Fibroblast of lung (primary cell): ENCODE measurements around the gene NEDD4L. TPM values are rescaled to one million over a fixed set of nuclear protein-coding genes. Genes with fewer than 3 reads are reported as not detected.

Source experiments
- DNase-seq, 2 donors: peaks; one replicate each; pipeline versions ENCODE4 v3.0.0 to v3.0.0-alpha.2; 2010; ENCODE audit warnings: low read depth in 2 of 2
- H2AFZ ChIP-seq: 2 replicates; pipeline ENCODE4 v1.5.1; 2012; ENCODE audit warnings: low read length, control low read depth, inconsistent platforms
- H3K27ac ChIP-seq: 2 replicates; pipeline ENCODE4 v1.5.1; 2011; ENCODE audit warnings: low read length, control low read depth; ENCODE audit not compliant: insufficient read depth
- H3K27me3 ChIP-seq: 2 replicates; pipeline ENCODE4 v1.5.1; 2011; ENCODE audit warnings: mild to moderate bottlenecking, low read length; ENCODE audit not compliant: control insufficient read depth, insufficient read depth
- H3K36me3 ChIP-seq: 2 replicates; pipeline ENCODE4 v1.5.1; 2011; ENCODE audit warnings: low read length; ENCODE audit not compliant: control insufficient read depth, insufficient read depth
- H3K4me1 ChIP-seq: 2 replicates; pipeline ENCODE4 v1.5.1; 2011; ENCODE audit warnings: low read length; ENCODE audit not compliant: control insufficient read depth, insufficient read depth; ENCODE audit errors: extremely low read depth
- H3K4me2 ChIP-seq: 2 replicates; pipeline ENCODE4 v1.5.1; 2011; ENCODE audit warnings: low read length, control low read depth; ENCODE audit not compliant: insufficient read depth; ENCODE audit errors: extremely low read depth
- H3K4me3 ChIP-seq, 4 experiments: fragments of 200-600 bp in 1 of 4; sonication (generic) in 1 of 4; replicated peaks in 1 of 4; 2 replicates each; pipeline ENCODE4 v1.5.1; 2011 to 2016; ENCODE audit warnings: low read length in 4 of 4, low read depth in 3 of 4, mild to moderate bottlenecking in 3 of 4, control low read depth in 2 of 4, inconsistent platforms in 1 of 4, mixed read lengths in 1 of 4; ENCODE audit not compliant: insufficient read depth in 1 of 4; ENCODE audit errors: control extremely low read depth in 1 of 4
- H3K79me2 ChIP-seq: 2 replicates; pipeline ENCODE4 v1.5.1; 2012; ENCODE audit warnings: mild to moderate bottlenecking, low read length, inconsistent platforms; ENCODE audit not compliant: control insufficient read depth, insufficient read depth
- H3K9ac ChIP-seq: 2 replicates; pipeline ENCODE4 v1.5.1; 2011; ENCODE audit warnings: mild to moderate bottlenecking, low read length, control low read depth; ENCODE audit not compliant: insufficient read depth
- H3K9me3 ChIP-seq: 2 replicates; pipeline ENCODE4 v1.5.1; 2012; ENCODE audit warnings: low read depth, low read length; ENCODE audit not compliant: control insufficient read depth, insufficient read depth
- H4K20me1 ChIP-seq: 2 replicates; pipeline ENCODE4 v1.5.1; 2011; ENCODE audit warnings: low read length; ENCODE audit not compliant: control insufficient read depth, insufficient read depth; ENCODE audit errors: extremely low read depth
- EZH2 ChIP-seq: IDR thresholded peaks from 2 replicates; pipeline ENCODE4 v1.5.1; 2012; ENCODE audit warnings: low read length, control low read depth, mild to moderate bottlenecking; ENCODE audit errors: missing control alignments
- polyA plus RNA-seq, 2 donors: library from polyadenylated mRNA; depleted of rRNA in 1 of 2; stranded (reverse) in 1 of 2; unstranded in 1 of 2; fragments of >200 nt; gene quantifications; 2 replicates each; pipeline ENCODE4 v1.2.1, GENCODE V29; 2011 to 2012; ENCODE audit warnings: missing spikeins in 1 of 2
- total RNA-seq: library from RNA; depleted of rRNA; stranded (reverse); fragments of >200 nt; gene quantifications from 2 replicates; pipeline ENCODE4 v1.2.1, GENCODE V29; 2014
- TF ChIP-seq, protein P1 (sequence below), 2 donors: IDR thresholded peaks in 1 of 2; conservative IDR thresholded peaks in 1 of 2; 1 replicate in 1 of 2; 2 replicates in 1 of 2; pipeline ENCODE4 v1.5.1; 2011 to 2012; ENCODE audit warnings: low read length in 2 of 2, control low read depth in 1 of 2, inconsistent platforms in 1 of 2, low read depth in 1 of 2, mild to moderate bottlenecking in 1 of 2

NEDD4L gene
- total and polyA plus RNA-seq, 2 donors (not counting 1 experiment from before 2014, with no cell fraction given): 5.5 to 18.7 TPM

GRCh38 chr18:58180172-58180571 lies 136.1 kb downstream of the NEDD4L start:
- no peaks in the 10 kb centered on the region for H3K27me3 ChIP-seq
- H4K20me1 ChIP-seq: no peaks in the 10 kb centered on the region
- no peaks in the 10 kb centered on the region for H3K79me2 ChIP-seq
- H3K27ac ChIP-seq: no peak overlapping the region
- H3K4me3 ChIP-seq: no peak overlapping the region
- H3K4me2 ChIP-seq: no peak overlapping the region
- no peak overlapping the region for H3K9ac ChIP-seq
- H3K4me1 ChIP-seq: peaks cover 7% of the 10 kb centered on the region
- no peak for DNase-seq
- no peak overlapping the region for H2AFZ ChIP-seq
- H3K9me3 ChIP-seq: no peaks in the 10 kb centered on the region
- no peaks in the 10 kb centered on the region for H3K36me3 ChIP-seq
- TF ChIP-seq EZH2: no peak
- TF ChIP-seq, protein P1, sequence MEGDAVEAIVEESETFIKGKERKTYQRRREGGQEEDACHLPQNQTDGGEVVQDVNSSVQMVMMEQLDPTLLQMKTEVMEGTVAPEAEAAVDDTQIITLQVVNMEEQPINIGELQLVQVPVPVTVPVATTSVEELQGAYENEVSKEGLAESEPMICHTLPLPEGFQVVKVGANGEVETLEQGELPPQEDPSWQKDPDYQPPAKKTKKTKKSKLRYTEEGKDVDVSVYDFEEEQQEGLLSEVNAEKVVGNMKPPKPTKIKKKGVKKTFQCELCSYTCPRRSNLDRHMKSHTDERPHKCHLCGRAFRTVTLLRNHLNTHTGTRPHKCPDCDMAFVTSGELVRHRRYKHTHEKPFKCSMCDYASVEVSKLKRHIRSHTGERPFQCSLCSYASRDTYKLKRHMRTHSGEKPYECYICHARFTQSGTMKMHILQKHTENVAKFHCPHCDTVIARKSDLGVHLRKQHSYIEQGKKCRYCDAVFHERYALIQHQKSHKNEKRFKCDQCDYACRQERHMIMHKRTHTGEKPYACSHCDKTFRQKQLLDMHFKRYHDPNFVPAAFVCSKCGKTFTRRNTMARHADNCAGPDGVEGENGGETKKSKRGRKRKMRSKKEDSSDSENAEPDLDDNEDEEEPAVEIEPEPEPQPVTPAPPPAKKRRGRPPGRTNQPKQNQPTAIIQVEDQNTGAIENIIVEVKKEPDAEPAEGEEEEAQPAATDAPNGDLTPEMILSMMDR (conservative IDR thresholded peaks at IDR 0.05 in 1 of 2, IDR thresholded peaks at IDR 0.05 in 1 of 2; ENCODE audit: low read depth in 1 of 2, low read length in 2 of 2): no peak

DNA sequence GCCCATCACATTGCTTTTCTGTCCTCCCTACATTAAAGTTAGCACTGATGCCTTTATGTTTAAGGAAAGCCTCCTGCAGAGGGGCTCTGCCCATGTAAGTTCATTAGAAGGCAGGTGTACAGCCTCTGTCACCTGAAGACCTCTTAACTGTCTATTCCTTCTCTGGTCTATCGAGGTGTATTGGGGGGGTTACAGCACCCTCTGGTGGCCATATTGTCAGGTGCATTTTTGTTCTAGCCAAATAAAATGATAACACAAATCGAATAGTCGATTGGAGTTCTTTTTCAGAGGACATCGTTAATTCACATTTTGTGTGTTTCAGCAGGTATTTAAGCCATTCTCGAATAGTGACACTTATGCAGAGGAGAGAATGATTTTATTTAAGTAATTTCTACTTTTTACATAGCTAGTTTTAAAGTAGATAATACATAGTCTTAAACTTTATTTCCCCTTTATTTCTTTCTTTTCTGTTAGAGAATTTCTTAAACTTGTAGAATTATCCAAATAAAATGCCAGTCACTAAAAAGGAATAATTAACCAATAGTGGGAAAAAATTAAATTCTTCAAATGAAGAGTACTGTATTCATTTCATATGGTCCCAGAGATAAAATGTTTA lies 136.8 kb downstream of the NEDD4L start:
- Histone ChIP-seq H3K79me2 (no peaks in the 10 kb centered on the region), H3K9me3 (no peaks in the 10 kb centered on the region), H3K4me2 (no peak overlapping the region), H2AFZ (no peak overlapping the region), H3K9ac (no peak overlapping the region), H3K36me3 (no peaks in the 10 kb centered on the region), H4K20me1 (no peaks in the 10 kb centered on the region), H3K4me3 (no peak overlapping the region), H3K4me1 (peaks cover 7% of the 10 kb centered on the region), H3K27ac (no peak overlapping the region), H3K27me3 (no peaks in the 10 kb centered on the region)
- peak in 1 of 2 donors; percentile 59 for DNase-seq
- TF ChIP-seq, protein P1 (conservative IDR thresholded peaks at IDR 0.05 in 1 of 2, IDR thresholded peaks at IDR 0.05 in 1 of 2; ENCODE audit: low read depth in 1 of 2, low read length in 2 of 2): peak; percentile 81 to 86
- no peak for TF ChIP-seq EZH2

- Histone ChIP-seq H2AFZ (no peak overlapping the region), H3K4me3 (no peak overlapping the region), H3K9ac (no peak overlapping the region), H3K9me3 (no peaks in the 10 kb centered on the region), H4K20me1 (no peaks in the 10 kb centered on the region), H3K27me3 (no peaks in the 10 kb centered on the region), H3K36me3 (no peaks in the 10 kb centered on the region), H3K4me1 (peaks cover 5% of the 10 kb centered on the region), H3K27ac (no peak overlapping the region), H3K4me2 (no peak overlapping the region), H3K79me2 (no peaks in the 10 kb centered on the region)
- TF ChIP-seq, protein P1 (conservative IDR thresholded peaks at IDR 0.05 in 1 of 2, IDR thresholded peaks at IDR 0.05 in 1 of 2; ENCODE audit: low read depth in 1 of 2, low read length in 2 of 2): no peak
- no peak for TF ChIP-seq EZH2
- DNase-seq: no peak
Measured at GRCh38 chr18:58181988-58182387, 138.0 kb downstream of the NEDD4L start.
